KOPT-K1 (cell line): Measurements from ENCODE around the gene PTK6.
"Not testable (repeated sequence)": the region's sequence is repeated elsewhere in the genome, so short reads cannot be mapped to it uniquely, and the experiment has no call there.

Source experiments
- H3K27ac ChIP-seq: fragments of 200-600 bp; sonication (generic); 2 replicates; pipeline ENCODE4 v1.5.1; 2016; ENCODE audit warnings: antibody characterized with exemption, mild to moderate bottlenecking, low read depth, low read length; ENCODE audit not compliant: poor library complexity, severe bottlenecking
- H3K36me3 ChIP-seq: fragments of 200-600 bp; sonication (generic); 2 replicates; pipeline ENCODE4 v1.5.1; 2017; ENCODE audit warnings: antibody characterized with exemption, mild to moderate bottlenecking, low read length, moderate library complexity; ENCODE audit not compliant: insufficient read depth
- H3K9me3 ChIP-seq: fragments of 200-600 bp; sonication (generic); 2 replicates; pipeline ENCODE4 v1.5.1; 2017; ENCODE audit warnings: antibody characterized with exemption, low read length, mild to moderate bottlenecking; ENCODE audit not compliant: insufficient read depth, poor library complexity, severe bottlenecking

PTK6 gene

GRCh38 chr20:63484236-63484635 lies 52.9 kb downstream of the PTK6 start:
- H3K36me3 ChIP-seq, result no peaks in the 10 kb centered on the region
- no peaks in the 10 kb centered on the region for H3K9me3 ChIP-seq
- no peak overlapping the region for H3K27ac ChIP-seq

GRCh38 chr20:63483834-63484233 lies 53.3 kb downstream of the PTK6 start:
- Histone ChIP-seq H3K27ac (no peak overlapping the region), H3K36me3 (no peaks in the 10 kb centered on the region), H3K9me3 (no peaks in the 10 kb centered on the region)

DNA sequence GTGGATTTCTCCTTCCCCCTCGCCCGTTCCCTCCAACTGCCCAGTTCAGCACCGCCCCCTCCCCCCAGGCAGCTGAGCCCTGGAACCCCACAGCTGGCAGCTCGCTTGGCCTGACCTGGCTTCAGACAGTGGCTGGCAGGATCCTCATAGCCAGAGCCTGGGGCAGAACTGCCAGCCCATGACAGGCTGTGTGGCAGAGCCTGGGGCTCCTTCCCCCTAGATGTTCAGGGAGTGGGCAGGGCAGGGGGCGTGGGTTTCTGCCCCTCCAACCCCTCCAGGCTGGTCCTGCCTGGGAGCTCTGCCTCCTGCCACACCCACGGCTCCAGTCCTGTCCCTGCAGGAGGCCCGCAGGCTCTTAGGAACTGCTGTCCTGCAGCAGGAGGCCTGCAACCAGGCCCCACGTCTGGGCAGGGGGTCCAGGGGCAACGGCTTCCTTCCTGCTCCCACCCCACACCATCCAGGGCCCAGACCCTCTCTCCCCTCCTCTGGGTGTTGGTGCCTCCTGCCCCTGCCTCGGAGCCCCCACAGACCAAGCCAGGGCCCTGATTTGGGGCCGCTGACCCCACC lies 55.1 kb downstream of the PTK6 start:
- no peaks in the 10 kb centered on the region for H3K36me3 ChIP-seq
- H3K9me3 ChIP-seq, result no peaks in the 10 kb centered on the region
- H3K27ac ChIP-seq, result no peak overlapping the region

- Histone ChIP-seq H3K27ac (no peak overlapping the region), H3K36me3 (no peaks in the 10 kb centered on the region), H3K9me3 (no peaks in the 10 kb centered on the region)
Measured at GRCh38 chr20:63481503-63481902, 55.7 kb downstream of the PTK6 start.

DNA sequence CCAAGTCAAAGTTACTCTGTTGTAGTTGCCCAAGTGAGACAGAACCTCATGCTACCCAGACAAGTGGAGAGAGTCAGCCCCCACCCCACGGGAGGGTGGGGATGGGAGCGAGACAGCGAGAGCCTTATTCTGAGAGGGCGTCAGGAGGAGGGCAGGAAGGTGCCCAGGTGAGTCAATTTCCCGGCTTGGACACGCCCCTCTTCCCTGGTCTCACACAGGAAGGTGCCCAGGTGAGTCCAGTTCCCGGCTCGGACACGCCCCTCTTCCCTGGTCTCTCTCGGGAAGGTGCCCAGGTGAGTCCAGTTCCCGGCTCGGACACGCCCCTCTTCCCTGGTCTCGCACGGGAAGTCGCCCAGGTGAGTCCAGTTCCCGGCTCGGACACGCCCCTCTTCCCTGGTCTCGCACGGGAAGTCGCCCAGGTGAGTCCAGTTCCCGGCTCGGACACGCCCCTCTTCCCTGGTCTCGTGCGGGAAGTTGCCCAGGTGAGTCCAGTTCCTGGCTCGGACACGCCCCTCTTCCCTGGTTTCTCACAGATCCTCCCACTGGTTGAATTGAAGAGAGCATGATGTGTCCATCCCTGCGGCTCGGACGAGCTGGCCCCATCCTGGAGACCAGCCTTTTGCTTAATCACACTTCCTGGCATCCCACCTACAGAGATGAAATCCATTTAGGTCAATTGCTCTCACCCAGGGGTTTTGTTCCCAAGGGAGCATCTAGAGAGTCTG lies 57.3 kb downstream of the PTK6 start:
- H3K27ac ChIP-seq, H3K36me3 ChIP-seq, H3K9me3 ChIP-seq: not testable (repeated sequence)

DNA sequence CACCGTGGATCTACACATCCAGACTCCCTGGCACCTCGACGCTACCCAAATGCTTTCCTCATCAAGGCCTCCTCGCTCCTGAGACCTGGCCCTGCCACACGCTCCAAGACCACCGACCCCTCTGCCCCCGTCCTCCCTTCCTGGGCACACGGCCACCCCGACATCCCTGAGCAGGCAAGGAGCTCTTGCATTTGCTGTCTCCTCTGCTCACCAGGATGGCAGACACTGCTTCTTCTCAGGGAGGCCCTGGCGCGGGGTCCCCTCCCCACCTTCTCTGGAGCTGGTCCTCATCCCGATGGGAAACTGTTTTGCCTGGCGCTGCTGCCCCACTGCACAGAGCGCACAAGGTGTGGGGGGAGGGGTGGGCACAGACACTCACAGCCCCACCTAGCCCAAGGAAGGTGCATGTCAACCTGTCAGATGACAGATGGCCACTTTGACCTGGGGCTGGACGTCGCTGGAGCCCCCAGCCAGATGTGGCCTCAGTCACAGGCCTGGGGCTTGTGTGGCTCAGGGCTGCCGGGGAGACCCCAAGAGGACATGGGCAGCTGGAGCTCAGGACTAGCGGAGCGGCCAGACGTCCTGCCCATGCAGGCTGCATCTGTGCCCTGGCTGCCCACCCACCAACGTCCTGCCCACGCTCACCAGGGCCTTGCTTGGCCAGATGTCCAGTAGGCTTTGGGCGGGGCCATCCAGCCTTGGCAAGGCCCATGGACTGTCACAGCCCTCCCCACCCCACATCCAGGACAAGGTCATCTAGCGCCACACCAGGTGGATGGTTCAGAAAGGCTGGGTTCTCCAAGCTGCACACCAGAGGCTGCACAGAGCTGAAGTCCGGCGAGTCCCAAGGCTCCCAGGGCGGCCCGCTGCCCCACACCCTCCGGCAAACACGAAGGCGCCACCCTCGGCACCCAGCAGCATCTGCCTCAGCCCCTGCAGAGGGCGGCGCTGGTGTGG lies 58.6 kb downstream of the PTK6 start:
- Histone ChIP-seq H3K36me3 (no peaks in the 10 kb centered on the region), H3K27ac (no peak overlapping the region), H3K9me3 (no peaks in the 10 kb centered on the region)
